NCI-H748 (cell line): ENCODE results near the gene MRPL51.

Experiments
- DNase-seq: peaks from one replicate; lab custom pipeline; 2025; ENCODE audit not compliant: unreplicated experiment; lab: John Stamatoyannopoulos, UW

Gene MRPL51

DNA sequence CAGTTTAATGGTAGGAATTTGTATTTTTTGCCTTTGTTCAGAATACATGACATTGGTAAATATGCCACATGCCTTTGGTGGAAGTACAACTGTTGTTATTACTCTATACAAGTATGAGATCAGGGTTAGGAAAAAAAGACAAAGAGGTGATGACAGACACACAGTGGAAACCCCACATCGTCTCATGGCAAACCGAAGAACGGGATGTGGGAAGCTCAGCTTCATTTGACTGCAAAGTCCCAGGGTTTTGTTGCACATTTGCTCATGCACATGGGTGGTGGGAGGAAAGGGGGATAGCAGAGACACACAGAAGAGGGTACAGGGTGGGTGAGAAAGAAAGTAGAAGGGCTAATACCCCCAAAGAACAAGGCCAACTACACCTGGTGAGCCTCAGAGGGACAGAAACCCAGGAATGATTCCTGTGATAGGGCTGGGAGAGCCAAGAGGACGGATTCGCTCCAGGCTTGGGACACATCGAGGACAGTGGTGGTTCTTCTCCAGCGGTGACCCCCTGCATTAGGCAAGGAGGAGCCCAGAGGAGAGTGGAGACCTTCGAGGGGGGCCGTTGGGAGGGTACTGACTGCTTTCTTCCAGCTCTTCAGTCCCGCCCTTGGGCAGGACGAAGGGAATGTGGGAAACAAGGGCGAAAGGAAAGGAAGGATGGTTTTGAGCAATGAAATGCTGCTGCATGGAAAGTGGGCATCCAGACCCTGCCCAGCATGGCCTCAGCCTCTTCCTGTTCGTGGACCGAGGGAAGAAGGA lies 30.6 kb downstream of the MRPL51 start:
- DNase-seq, result no peak

DNA sequence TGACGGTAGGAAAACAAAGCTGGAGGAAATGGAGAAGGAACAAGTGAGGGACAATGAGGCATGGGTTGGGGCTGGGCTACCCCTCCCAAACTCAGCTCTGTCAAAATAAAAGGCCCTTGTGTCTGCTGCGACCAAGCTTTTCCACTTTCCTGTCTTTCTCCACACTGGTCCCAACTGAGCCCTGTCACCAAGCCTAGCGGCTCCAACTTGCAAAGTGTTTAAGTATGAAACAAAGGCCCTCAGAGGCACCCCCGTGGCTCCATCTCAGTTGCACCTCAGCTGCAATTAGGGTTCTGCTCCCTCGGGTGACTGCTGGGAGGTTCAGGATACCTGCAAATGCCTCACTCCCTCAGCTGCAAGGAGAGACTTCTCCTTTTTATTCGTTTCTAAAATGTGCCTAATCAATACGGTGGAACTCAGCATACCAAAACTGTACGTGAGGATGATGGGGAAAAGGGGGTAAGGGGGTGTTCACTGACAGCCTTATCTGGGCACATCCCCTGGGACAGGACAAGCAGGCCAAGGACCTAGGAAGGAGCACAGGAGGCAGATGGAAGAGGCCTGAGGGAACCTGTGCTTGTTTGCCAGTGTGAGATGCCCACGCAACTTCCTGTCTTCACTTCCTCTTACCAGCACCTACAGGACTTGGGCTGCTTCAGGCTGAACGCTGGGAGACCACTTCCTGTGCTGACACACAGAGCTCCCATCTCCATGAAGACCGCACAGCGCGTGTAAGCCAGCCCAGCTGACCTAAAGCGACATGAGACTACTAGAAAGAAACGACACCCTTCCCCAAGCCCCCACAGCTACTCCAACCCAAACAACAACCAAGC lies 31.4 kb downstream of the MRPL51 start:
- DNase-seq, result no peak

DNA sequence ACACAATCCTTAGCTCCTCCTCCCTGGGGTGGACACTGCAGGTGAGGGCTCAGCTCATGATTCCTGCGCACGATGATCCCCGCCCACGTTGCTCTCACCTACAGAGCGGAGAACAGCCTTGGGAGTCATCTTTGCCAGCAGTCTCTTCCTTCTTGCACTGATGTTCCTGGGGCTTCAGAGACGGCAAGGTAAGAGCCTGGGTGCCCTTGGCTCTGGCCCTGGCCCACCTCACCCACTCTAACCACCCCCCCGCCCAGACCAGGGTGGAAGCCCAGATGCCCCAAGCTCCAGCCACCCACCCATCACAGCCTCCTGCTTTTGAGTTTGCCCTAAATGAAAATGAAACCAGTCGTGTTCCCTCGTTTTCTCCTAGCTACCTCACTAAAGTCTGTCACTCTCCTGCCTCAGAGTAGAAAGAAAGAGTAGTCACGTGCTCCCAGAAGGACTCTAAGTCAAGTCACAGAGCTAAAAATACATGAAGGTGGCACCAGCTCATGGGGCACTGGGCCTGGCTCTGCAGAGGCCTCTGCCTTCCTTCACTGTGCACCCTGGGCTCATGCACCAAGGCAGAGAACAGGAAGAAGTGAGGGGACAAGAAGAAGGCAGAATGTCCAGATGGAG lies 32.2 kb downstream of the MRPL51 start:
- no peak for DNase-seq

DNA sequence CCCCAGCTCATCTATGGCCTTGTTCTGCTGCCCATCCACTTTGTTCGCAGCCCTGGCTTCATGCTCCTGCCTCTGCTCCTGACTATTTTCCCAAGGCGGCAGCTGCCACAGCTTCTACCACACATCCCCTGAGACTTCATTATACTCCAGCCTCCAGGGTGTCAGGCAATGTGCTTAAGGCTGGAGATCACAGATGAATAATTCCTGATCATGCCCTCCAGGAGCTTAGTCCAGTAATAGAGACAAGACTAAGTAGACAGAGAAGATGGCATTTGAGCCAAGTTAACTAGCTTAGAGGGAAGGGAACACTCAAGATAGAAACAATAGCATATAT lies 34.1 kb downstream of the MRPL51 start:
- DNase-seq, result no peak

DNA sequence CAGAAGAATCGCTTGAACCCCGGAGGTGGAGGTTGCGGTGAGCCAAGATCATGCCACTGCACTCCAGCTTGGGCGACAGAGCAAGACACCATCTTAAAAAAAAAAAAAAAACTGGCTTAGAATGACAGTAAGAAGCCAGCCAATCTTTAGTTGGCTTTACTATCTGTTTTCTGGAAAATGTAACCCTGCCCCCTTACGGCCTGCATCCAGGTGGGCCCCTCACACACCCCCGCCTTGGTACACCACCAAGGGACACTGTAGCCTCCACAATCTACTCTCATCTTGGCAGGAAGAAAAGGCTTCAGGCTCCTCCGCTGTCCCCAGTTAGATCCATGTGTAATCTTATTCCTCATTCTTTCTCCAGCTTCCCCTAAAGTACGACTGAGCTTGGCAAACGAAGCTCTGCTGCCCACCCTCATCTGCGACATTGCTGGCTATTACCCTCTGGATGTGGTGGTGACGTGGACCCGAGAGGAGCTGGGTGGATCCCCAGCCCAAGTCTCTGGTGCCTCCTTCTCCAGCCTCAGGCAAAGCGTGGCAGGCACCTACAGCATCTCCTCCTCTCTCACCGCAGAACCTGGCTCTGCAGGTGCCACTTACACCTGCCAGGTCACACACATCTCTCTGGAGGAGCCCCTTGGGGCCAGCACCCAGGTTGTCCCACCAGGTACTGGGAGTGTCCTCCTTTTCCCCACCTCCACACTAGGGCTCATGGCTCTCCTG lies 34.6 kb downstream of the MRPL51 start:
- DNase-seq, result no peak

DNA sequence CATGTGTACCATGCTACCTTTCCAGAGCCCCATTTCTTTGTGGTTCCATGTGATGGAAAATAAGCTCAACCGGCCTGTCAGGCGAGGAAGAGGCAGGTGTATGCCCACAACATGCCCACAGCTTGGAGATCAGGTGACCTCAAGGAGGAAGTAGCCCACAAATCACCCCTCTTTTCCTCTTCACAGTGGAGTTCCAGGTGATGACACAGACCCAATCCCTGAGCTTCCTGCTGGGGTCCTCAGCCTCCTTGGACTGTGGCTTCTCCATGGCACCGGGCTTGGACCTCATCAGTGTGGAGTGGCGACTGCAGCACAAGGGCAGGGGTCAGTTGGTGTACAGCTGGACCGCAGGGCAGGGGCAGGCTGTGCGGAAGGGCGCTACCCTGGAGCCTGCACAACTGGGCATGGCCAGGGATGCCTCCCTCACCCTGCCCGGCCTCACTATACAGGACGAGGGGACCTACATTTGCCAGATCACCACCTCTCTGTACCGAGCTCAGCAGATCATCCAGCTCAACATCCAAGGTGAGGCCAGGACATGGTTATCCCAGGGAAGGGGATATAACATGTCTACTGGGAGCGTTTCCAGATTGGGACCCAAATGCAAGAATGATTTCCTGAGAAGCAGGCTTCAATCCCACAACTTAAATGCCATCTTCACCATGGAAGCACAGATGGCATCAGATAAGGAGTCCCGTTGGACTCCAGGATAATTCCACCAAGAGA lies 35.7 kb downstream of the MRPL51 start:
- DNase-seq, result no peak

DNA sequence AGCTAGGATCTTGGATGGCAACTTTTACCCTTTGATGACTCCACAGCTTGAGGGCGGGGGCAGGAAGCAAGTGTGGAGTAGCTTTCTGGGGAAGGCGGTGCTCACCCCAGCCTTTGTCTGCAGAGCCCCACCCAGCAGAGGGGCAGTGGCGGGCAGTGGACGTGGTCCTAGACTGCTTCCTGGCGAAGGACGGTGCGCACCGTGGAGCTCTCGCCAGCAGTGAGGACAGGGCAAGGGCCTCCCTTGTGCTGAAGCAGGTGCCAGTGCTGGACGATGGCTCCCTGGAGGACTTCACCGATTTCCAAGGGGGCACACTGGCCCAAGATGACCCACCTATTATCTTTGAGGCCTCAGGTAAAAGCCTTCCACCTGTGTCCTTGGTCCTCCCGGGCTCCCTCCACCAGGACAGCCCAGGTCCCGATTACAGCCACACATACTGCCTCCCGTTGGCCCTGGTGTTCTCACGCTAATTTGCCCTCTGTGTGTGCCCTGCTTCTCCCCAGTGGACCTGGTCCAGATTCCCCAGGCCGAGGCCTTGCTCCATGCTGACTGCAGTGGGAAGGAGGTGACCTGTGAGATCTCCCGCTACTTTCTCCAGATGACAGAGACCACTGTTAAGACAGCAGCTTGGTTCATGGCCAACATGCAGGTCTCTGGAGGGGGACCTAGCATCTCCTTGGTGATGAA lies 40.0 kb downstream of the MRPL51 start:
- no peak for DNase-seq

DNA sequence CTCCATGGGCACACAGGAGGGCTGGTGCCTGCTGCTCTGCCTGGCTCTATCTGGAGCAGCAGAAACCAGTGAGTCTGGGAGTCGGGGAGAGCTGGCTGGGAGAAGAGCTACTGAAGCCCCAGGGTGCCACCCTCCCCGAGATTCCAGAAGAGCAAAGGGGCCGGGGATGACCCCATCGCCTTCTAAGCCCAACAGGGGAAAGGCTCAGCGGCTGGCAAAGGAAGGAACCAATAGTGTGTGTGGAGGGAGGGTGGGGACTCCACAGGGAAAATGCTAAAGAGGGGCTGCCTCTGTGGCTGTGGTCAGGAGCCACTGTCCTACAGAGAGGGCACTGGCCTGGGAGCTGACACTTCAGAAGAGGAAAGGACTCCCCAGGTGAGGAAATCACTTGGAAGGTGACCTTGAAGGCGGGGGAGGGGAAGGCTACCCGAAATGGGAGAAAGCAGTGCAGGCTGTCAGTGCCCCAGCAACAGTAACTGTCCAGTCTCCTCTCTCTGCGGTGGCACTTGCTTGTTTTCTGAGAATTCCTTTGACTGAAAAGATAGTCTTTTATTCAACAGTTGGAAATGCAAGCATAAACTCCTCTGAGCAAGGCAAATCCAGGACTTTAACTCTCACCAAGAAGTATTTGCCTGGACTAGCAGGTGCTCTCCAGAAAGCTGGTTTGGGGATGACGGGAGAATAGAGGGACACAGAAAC lies 40.7 kb downstream of the MRPL51 start:
- no peak for DNase-seq

DNA sequence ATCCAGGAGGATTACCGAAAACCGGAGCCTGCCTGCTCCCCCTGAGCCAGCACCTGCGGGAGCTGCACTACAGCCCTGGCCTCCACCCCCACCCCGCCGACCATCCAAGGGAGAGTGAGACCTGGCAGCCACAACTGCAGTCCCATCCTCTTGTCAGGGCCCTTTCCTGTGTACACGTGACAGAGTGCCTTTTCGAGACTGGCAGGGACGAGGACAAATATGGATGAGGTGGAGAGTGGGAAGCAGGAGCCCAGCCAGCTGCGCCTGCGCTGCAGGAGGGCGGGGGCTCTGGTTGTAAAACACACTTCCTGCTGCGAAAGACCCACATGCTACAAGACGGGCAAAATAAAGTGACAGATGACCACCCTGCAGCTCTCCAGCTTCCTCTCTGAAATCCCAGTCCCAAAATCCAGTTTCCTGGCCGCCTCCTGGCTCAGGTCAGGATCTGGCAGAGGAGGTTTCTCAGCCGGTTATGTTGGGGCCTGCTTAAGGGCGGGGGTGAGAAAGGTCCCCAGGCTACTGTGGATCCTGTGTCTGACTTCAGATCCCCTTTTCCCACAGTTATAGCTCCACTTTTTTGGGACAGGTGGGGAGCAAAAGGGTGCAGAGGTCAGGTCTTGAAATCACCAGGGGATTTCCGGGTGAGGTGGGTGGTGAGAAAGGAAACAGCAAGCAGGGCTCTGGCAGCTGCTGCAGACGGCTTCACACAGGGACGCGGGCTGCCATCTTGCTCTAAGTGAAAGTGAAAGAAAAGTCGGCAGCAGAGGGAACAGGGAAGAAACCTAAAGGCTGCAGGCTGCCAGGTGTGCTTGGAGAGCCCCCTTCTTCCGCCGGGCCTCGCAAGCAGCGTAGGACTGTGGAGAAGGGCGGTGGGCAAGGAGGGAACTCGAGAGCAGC lies 41.5 kb downstream of the MRPL51 start, which contains the start of gene TAPBPL:
Gene TAPBPL (plus strand): TSS at position 695 of the 897 bp plus-strand sequence. CDS start 207 bp downstream, outside the sequence.
- peak; percentile 85 for DNase-seq

DNA sequence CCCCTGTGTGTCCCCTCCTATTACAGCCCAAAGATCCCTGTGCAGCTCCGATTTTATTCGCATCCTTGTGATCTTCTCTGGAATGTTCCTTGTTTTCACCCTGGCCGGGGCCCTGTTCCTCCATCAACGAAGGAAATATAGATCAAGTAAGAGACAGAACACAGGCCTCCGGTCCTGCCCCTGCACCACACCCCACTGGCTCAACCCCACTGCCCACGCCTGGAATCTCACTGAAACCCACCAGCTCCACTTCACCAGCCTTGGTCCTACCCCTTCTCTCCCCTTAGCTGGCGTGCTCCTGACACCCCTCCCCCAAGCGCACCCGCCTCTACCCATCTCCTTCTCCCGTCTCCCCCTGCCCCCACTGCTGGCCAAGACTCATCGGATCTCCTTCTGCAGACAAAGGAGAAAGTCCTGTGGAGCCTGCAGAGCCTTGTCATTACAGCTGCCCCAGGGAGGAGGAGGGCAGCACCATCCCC lies 42.2 kb downstream of the MRPL51 start:
- no peak for DNase-seq

DNA sequence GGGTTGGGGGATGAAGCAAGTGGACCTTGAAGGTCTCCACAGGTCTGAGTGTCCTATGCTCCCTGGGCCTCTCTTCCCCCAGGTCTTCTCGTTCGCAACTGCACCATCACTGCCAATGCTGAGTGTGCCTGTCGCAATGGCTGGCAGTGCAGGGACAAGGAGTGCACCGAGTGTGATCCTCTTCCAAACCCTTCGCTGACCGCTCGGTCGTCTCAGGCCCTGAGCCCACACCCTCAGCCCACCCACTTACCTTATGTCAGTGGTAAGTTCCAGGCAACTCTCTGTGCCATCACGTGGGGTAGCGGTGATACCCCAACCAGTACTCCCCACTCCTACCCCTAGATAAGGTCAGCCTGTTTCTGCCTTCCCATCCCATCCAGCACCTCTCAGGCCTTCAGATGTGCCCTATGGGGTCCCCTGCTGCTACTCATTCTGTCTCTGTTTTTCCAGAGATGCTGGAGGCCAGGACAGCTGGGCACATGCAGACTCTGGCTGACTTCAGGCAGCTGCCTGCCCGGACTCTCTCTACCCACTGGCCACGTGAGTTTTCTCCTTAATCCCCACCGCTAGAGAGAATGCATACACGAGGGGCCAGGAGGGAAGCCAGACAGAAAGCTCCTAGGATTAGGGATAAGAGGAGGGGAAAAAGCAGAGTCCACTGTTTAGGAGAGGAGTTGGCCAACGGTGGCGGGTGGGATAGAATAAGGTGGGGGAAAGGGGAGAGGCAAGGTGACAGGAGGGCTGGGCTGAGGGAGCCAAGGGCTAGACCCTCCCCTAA lies 42.8 kb downstream of the MRPL51 start:
- no peak for DNase-seq

DNA sequence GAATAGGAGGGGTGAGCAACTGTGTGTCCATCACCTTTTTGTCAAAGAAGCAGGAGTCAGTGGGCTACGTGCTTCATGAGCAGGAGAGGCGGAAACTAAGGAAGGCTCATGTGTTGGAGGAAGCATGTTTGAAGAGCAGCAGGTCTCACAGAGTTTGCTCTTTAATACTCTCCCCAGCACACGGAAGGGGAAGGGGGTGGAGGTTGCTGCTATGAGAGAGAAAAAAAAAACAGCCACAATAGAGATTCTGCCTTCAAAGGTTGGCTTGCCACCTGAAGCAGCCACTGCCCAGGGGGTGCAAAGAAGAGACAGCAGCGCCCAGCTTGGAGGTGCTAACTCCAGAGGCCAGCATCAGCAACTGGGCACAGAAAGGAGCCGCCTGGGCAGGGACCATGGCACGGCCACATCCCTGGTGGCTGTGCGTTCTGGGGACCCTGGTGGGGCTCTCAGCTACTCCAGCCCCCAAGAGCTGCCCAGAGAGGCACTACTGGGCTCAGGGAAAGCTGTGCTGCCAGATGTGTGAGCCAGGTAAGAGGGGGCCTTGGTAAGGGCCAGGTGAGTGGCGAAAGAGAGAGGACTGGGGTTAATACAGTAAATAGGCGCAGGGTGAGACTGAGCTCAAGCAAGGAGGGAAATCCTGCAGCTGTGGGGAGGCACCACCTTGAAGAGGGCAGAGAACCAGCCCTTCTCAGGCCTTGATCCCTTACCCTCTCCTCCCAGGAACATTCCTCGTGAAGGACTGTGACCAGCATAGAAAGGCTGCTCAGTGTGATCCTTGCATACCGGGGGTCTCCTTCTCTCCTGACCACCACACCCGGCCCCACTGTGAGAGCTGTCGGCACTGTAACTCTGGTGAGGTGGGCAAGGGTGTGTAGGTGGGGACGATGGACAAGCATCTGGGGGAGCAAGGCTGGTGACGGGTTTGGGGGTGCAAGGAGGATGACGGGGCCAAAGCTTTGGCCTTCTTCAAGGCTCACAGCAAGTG lies 48.1 kb downstream of the MRPL51 start, which contains the start of gene CD27:
Gene CD27 (plus strand): TSS at position 252 of the 985 bp plus-strand sequence. CDS start 141 bp downstream, at position 393.
- DNase-seq, result no peak

DNA sequence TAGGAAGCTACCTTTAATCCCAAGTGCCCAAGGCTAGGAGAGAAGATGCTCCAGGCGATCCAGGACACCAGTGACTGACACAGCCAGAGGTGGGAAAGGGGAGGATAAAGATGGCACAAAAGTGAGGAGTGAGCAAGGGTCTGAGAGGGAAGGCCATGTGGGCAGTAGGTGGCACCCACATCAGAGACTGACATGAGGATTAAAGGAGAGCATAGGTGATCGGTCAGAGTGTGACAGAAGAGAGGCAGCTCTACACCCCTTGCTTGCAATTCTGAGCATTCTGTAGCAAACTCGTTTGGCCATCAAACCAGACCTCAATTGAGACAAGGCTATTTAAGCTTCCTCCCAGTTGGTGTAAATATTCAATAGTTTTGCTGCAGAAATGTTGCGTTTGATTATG lies 49.0 kb downstream of the MRPL51 start:
- DNase-seq, result no peak

DNA sequence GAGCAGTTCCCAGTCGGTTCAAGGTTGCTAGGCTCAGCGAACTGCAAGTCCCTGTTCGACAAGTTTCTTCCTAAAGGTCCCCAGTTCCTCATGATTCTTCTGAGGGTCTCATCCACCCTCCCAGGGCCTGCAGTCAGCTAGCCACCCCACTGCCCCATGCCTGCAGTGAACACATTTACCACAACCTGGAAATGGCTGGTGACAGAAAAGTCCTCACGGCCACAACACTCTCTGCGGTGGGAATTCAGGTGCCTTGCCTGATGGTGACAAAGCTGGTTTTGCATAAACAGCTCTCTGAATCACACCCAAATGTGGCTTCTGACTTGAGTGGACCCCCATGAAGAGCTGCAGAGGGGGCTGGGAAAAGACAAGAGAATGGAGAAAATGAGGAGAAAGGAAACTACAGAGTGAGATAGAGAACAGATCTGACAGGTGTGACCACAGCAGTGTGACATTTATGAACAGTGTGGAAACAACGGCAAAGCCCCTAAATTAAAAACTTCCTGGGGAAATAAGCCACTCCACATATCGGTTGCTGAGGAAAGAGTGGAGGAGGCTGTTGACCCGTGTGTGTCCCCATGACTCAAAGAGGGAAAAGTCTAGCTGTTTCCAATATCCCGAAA lies 49.6 kb downstream of the MRPL51 start:
- DNase-seq, result no peak

DNA sequence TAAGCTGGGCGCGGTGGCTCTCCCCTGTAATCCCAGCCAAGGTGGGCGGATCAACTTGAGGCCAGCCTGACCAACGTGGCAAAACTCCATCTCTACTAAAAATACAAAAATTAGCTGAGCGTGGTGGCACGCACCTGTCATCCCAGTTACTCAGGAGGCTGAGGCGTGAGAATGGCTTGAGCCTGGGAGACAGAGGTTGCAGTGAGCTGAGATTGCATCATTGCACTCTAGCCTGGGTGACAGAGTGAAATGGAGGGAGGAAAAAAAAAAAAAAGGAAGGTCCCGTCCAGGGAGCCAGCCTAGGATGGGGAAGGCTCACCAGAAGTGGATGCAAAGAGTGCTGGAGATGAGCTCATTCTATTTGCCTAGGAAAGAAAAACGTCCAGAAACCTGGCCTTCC lies 50.2 kb downstream of the MRPL51 start:
- no peak for DNase-seq
